ENCODE data around the gene SYT9. TPM values are rescaled to one million over a fixed set of nuclear protein-coding genes. Genes with fewer than 3 reads are reported as not detected.

SYT9 gene
- total and polyA plus RNA-seq, 2 of the 4 experiments (the other 2 are of a cell fraction) = not detected

GRCh38 chr11:7385532-7385931 lies 133.8 kb downstream of the SYT9 start:
- Histone ChIP-seq H3K4me3 (ENCODE audit: insufficient read depth, low read depth, low read length) (no peak overlapping the region), H2BK15ac (ENCODE audit: low read depth, low read length) (no peak overlapping the region), H4K20me1 (ENCODE audit: insufficient read depth, low read length) (no peaks in the 10 kb centered on the region), H2AK9ac (replicated peaks; ENCODE audit: low read depth, low read length, poor library complexity) (no peak overlapping the region), H3K14ac (replicated peaks; ENCODE audit: low read depth, low read length) (no peak overlapping the region), H3K56ac (ENCODE audit: extremely low read depth, insufficient read depth, low read length) (no peak overlapping the region), H3K36me3 (ENCODE audit: control insufficient read depth, insufficient read depth, low read length) (no peaks in the 10 kb centered on the region), H3K18ac (ENCODE audit: low read depth, low read length) (no peak overlapping the region), H4K8ac (ENCODE audit: low read depth in 2 of 2, low read length in 2 of 2) (no peak overlapping the region), H3K9ac (ENCODE audit: low read depth, low read length) (no peak overlapping the region), H2BK20ac (ENCODE audit: low read depth, low read length) (no peak overlapping the region), H4K5ac (ENCODE audit: low read depth, low read length) (no peak overlapping the region), H3K9me1 (ENCODE audit: insufficient read depth, low read length) (no peaks in the 10 kb centered on the region), H2BK120ac (ENCODE audit: low read depth, low read length) (no peak overlapping the region), H4K91ac (ENCODE audit: insufficient read depth, low read depth, low read length) (no peak overlapping the region), H3K4ac (ENCODE audit: low read depth, low read length) (no peak overlapping the region), H3K4me1 (ENCODE audit: control insufficient read depth, insufficient read depth, low read length) (no peaks in the 10 kb centered on the region), H2BK5ac (ENCODE audit: low read depth, low read length, poor library complexity, severe bottlenecking) (no peak overlapping the region), H3K4me2 (ENCODE audit: low read depth, low read length) (no peak overlapping the region), H3K79me1 (ENCODE audit: low read depth in 1 of 2, low read length in 2 of 2) (no peaks in the 10 kb centered on the region), H3K23ac (ENCODE audit: low read depth, low read length) (no peak overlapping the region), H3K27me3 (ENCODE audit: control insufficient read depth, insufficient read depth, low read length) (no peaks in the 10 kb centered on the region), H2AFZ (replicated peaks; ENCODE audit: low read length, poor library complexity) (no peak overlapping the region), H2AK5ac (ENCODE audit: low read depth, low read length) (no peak overlapping the region), H3K9me3 (ENCODE audit: control insufficient read depth, insufficient read depth, low read length) (0 out of 2 replicates have a peak, but pooled peaks cover 2% of the 10 kb centered on the region), H3K27ac (ENCODE audit: insufficient read depth, low read length) (no peak overlapping the region)
- intact Hi-C loops (cut with micrococcal nuclease) (no loop called here), dilution Hi-C loops (cut with HindIII; ENCODE audit: low sequenced_read_pairs, unreplicated experiment) (no loop called here), in situ Hi-C loops (cut with MboI; ENCODE audit: low sequenced_read_pairs) (no loop called here)
- CTCF ChIA-PET = no interaction called here
- WGBS, 2 experiments (ENCODE audit: extremely low coverage in 2 of 2, insufficient read length in 1 of 2) = no CpG with 5 or more reads among the region's 1 CpG
- no peak for ATAC-seq (ENCODE audit: low read depth)
- POLR2A ChIA-PET (ENCODE audit: unreplicated experiment) = no interaction called here
- no peak for TF ChIP-seq NFE2L2 (IDR thresholded peaks at IDR 0.05; ENCODE audit: low read depth, low read length)
- no peak for TF ChIP-seq POLR2A (IDR thresholded peaks at IDR 0.05; ENCODE audit: low read depth, low read length)
- TF ChIP-seq MAFK (IDR thresholded peaks at IDR 0.05; ENCODE audit: low read depth, low read length) = no peak
- TF ChIP-seq CHD1 (IDR thresholded peaks at IDR 0.05; ENCODE audit: low read depth, low read length) = no peak
- no peak for TF ChIP-seq ELK1 (IDR thresholded peaks at IDR 0.05; ENCODE audit: borderline replicate concordance, low read depth, low read length)
- no peak for TF ChIP-seq MXI1 (IDR thresholded peaks at IDR 0.05; ENCODE audit: borderline replicate concordance, low read depth, low read length)
- no peak for TF ChIP-seq RCOR1 (IDR thresholded peaks at IDR 0.05; ENCODE audit: insufficient replicate concordance, low read length)
- no peak for TF ChIP-seq BHLHE40 (IDR thresholded peaks at IDR 0.05; ENCODE audit: low read depth, low read length)
- no peak for TF ChIP-seq RAD21 (IDR thresholded peaks at IDR 0.05; ENCODE audit: low read length)
- TF ChIP-seq FOS (IDR thresholded peaks at IDR 0.05; ENCODE audit: low read depth, low read length) = no peak
- no peak for TF ChIP-seq CTCF (conservative IDR thresholded peaks at IDR 0.05; ENCODE audit: low read depth, low read length)
- no peak for TF ChIP-seq RFX5 (IDR thresholded peaks at IDR 0.05; ENCODE audit: low read depth, low read length)
- no TSS peak for BruUV-seq (replicated peaks)
- no peak for DNase-seq
